ENCODE measurements around the gene ZNF582.
"Not testable (repeated sequence)": the region's sequence is repeated elsewhere in the genome, so short reads cannot be mapped to it uniquely, and the experiment has no call there.

GRCh38 chr19:56337077-56337476 lies 56.3 kb downstream of the ZNF582 start:
- TF ChIP-seq CTCF, EZH2phosphoT487 (IDR thresholded peaks at IDR 0.05; ENCODE audit: low read length): not testable (repeated sequence)
